Activated CD4-positive, alpha-beta T cell treated with anti-CD3 and anti-CD28 coated beads, Interleukin-2, amount 10 ng/mL, durations not matched to agents 24 days and 14 days (primary cell): ENCODE measurements around the gene PLEKHJ1. TPM values are rescaled to one million over a fixed set of nuclear protein-coding genes. Genes with fewer than 3 reads are reported as not detected.
"Not testable (repeated sequence)": the region's sequence is repeated elsewhere in the genome, so short reads cannot be mapped to it uniquely, and the experiment has no call there.

Experiments used
- DNase-seq: peaks from one replicate; pipeline ENCODE4 v3.0.0; 2022
- H3K27ac Mint-ChIP-seq: one replicate; pipeline ENCODE4 v1.8.0; 2022; ENCODE audit warnings: mild to moderate bottlenecking, mixed read lengths
- H3K27me3 Mint-ChIP-seq: one replicate; pipeline ENCODE4 v1.8.0; 2022; ENCODE audit warnings: mixed read lengths
- H3K36me3 Mint-ChIP-seq: one replicate; pipeline ENCODE4 v1.8.0; 2022; ENCODE audit warnings: low read depth, mild to moderate bottlenecking, mixed read lengths
- H3K4me1 Mint-ChIP-seq: one replicate; pipeline ENCODE4 v1.8.0; 2021; ENCODE audit warnings: mixed read lengths
- H3K4me3 Mint-ChIP-seq: one replicate; pipeline ENCODE4 v1.8.0; 2022; ENCODE audit warnings: mild to moderate bottlenecking, moderate library complexity, mixed read lengths
- H3K9me3 Mint-ChIP-seq: one replicate; pipeline ENCODE4 v1.8.0; 2021; ENCODE audit warnings: mixed read lengths
- intact Hi-C: fragments of 100-400 bp; cut with micrococcal nuclease; formaldehyde crosslinking; loops from one replicate; pipeline ENCODE4 v1.15.1; 2023
- total RNA-seq: library from RNA; stranded (reverse); gene quantifications from 2 replicates; pipeline ENCODE4 v1.2.3, GENCODE V29; 2022

PLEKHJ1 gene
- total RNA-seq, 1 donor from 2014 or later = 70.5 TPM

DNA sequence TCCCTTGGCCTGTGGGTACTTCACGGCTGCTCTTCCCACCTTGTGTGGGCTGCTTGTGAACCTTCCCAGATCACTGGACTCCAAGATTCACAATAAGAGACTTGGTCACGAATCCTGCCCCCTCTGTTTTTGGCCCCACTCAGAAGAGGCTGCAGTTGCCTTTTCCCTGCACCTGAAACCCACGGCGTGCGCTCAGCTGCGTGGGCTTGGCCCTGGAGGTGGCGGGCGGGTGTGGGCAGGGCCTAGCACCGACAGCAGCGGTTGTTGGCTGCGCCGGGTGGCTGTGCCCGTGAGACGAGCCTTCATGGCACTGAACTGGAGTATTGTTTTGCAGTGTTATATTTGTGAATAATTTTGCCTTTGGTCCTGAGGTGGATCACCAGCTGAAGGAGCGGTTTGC is 33.8 kb downstream of the PLEKHJ1 start:
- intact Hi-C loops = no loop called here
- peaks cover 2% of the 10 kb centered on the region for H3K4me1 Mint-ChIP-seq
- no peak overlapping the region for H3K4me3 Mint-ChIP-seq
- no peak overlapping the region for H3K27ac Mint-ChIP-seq
- H3K9me3 Mint-ChIP-seq = no peaks in the 10 kb centered on the region
- peaks cover 30% of the 10 kb centered on the region for H3K36me3 Mint-ChIP-seq
- DNase-seq = no peak
- no peaks in the 10 kb centered on the region for H3K27me3 Mint-ChIP-seq

DNA sequence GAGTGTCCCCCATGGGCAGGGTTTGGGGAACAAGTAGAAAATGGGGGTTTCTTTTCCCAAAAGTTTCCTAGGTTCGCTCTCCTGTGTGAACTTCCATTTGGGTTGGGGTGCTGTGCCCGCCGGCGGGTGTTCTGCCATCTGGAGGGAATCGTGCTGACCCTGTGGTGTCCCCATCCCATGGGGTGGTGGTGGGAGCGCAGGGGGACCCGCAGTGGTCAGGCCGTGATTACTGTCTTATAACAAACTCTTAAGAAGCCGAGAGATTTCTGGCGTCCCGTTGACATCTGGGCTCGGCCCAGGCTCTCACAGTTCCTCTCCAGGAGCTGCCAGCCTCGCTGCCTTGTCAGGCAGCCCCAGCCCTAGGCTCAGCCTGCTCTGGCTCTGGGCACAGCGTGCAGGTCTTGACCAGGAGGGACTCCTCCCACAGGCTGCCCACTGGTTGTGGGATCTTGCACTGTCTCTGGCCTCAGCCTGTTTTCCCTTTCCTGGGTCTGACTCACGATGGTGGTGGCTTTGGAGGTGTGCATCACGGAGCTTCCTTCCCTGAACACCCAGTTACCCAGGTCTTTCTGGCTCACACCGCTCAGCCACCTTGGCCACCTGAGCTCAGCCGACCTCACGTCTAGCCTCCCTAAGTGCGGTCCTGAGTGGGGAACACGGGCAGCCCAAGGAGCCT is 34.5 kb downstream of the PLEKHJ1 start:
- intact Hi-C loops = no loop called here
- no peak for DNase-seq
- Mint-ChIP-seq H3K27ac (no peak overlapping the region), H3K4me1 (peaks cover 2% of the 10 kb centered on the region), H3K27me3 (no peaks in the 10 kb centered on the region), H3K4me3 (no peak overlapping the region), H3K36me3 (peaks cover 32% of the 10 kb centered on the region), H3K9me3 (no peaks in the 10 kb centered on the region)

GRCh38 chr19:2200624-2201294 is 35.4 kb downstream of the PLEKHJ1 start:
- H3K27ac Mint-ChIP-seq, intact Hi-C loops, DNase-seq, H3K9me3 Mint-ChIP-seq, H3K4me3 Mint-ChIP-seq, H3K27me3 Mint-ChIP-seq, H3K4me1 Mint-ChIP-seq: not testable (repeated sequence)
- peaks cover 31% of the 10 kb centered on the region for H3K36me3 Mint-ChIP-seq

GRCh38 chr19:2199861-2200623 is 36.1 kb downstream of the PLEKHJ1 start:
- Mint-ChIP-seq H3K4me1 (peaks cover 2% of the 10 kb centered on the region), H3K27ac (no peak overlapping the region), H3K27me3 (no peaks in the 10 kb centered on the region), H3K36me3 (peaks cover 26% of the 10 kb centered on the region), H3K9me3 (no peaks in the 10 kb centered on the region), H3K4me3 (no peak overlapping the region)
- no peak for DNase-seq
- intact Hi-C loops = no loop called here

DNA sequence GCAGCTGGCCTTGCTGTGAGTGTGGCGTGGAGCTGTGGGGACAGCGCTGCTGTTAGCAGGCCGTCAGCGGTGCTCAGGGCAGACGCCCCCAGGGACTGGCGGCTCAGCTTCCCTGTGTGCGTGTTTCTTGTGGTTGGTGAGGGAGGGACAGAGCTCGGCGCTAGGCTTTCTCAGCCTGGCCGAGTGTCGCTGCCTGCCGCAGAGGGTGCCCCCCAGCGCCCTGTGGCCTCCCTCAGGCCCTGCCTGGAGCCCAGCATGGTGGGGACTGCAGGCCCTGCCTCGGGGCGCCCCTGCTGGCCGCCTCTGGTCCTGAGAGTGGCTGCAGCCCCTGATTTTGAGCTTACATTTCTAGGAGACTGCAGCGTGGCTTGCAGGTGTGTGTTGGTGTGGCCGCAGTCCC is 36.9 kb downstream of the PLEKHJ1 start:
- DNase-seq = no peak
- intact Hi-C loops = no loop called here
- no peaks in the 10 kb centered on the region for H3K9me3 Mint-ChIP-seq
- no peak overlapping the region for H3K27ac Mint-ChIP-seq
- no peaks in the 10 kb centered on the region for H3K27me3 Mint-ChIP-seq
- H3K4me1 Mint-ChIP-seq = peaks cover 2% of the 10 kb centered on the region
- H3K36me3 Mint-ChIP-seq = peaks cover 27% of the 10 kb centered on the region
- H3K4me3 Mint-ChIP-seq = no peak overlapping the region

DNA sequence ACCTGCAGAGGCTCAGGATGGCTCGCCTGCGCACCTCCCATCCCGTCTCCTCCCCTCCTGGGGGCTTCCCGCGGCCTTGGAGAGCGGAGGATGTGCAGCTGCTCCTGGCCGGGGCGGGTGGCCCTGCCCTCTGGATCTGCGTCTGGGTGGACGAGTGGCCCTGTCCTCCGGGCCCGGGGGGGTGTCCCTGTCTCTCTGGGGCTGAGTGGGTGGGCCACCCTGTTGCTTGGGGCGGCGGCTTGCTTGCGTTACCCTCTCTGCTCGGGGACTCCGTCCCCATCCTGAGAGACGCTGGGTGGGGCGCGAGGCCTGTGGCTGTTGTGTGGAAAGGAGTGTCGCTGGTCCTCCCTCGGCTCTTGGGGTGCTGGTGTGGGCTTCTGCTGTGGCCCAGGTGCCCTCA is 37.8 kb downstream of the PLEKHJ1 start:
- Mint-ChIP-seq H3K9me3 (no peaks in the 10 kb centered on the region), H3K27me3 (no peaks in the 10 kb centered on the region), H3K36me3 (peaks cover 27% of the 10 kb centered on the region), H3K27ac (no peak overlapping the region), H3K4me3 (no peak overlapping the region), H3K4me1 (peaks cover 2% of the 10 kb centered on the region)
- no peak for DNase-seq
- intact Hi-C loops = no loop called here

GRCh38 chr19:2197270-2197669 is 38.9 kb downstream of the PLEKHJ1 start:
- peaks cover 2% of the 10 kb centered on the region for H3K4me1 Mint-ChIP-seq
- H3K27ac Mint-ChIP-seq = no peak overlapping the region
- H3K9me3 Mint-ChIP-seq = no peaks in the 10 kb centered on the region
- no peak overlapping the region for H3K4me3 Mint-ChIP-seq
- peaks cover 33% of the 10 kb centered on the region for H3K36me3 Mint-ChIP-seq
- no peak for DNase-seq
- intact Hi-C loops = no loop called here
- no peaks in the 10 kb centered on the region for H3K27me3 Mint-ChIP-seq

DNA sequence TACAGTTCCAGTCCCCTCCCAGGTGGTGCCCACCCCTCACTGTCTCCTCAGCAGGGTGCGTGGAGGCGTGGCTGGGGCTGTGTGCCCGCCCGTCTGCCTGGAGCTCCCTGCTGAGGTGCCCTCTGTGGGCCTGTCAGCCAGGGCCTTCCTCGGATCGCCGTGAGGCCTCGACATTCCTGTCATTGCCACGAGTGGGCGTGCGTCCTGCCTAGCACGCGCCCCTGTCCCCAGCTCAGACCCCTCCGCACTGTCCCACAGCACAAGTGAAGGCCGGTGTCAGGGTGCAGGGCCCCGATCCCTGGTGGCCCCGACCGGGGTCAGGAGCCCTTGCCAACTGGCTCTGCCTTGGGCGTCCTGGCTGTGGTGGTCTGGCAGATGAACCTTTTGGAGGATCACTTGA is 40.2 kb downstream of the PLEKHJ1 start:
- Mint-ChIP-seq H3K9me3 (no peaks in the 10 kb centered on the region), H3K4me1 (no peaks in the 10 kb centered on the region), H3K4me3 (no peak overlapping the region), H3K27me3 (no peaks in the 10 kb centered on the region), H3K36me3 (peaks cover 41% of the 10 kb centered on the region), H3K27ac (no peak overlapping the region)
- intact Hi-C loops = no loop called here
- no peak for DNase-seq

DNA sequence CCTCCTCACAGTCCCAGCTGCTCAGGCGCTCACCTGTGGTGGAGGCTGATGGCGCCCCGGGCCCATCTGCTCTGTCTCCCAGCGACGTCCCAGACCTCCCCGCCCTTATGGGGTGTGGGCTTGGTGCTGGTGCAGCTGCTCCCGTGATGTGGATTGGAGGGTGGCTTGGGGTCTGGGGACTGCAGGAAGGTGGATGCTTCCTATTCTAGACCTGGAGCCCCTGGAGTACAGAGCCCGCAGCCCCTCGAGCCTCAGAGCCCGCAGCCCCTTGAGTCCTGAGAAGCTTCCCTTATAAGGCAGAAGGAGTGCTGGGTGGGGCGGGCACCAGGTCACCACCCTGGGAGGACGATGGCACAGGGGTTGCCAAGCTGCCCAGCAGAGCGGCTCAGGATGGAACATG is 40.8 kb downstream of the PLEKHJ1 start:
- Mint-ChIP-seq H3K27ac (no peak overlapping the region), H3K27me3 (no peaks in the 10 kb centered on the region), H3K36me3 (peaks cover 42% of the 10 kb centered on the region), H3K9me3 (no peaks in the 10 kb centered on the region), H3K4me1 (no peaks in the 10 kb centered on the region), H3K4me3 (no peak overlapping the region)
- no peak for DNase-seq
- intact Hi-C loops = no loop called here

- no peak overlapping the region for H3K27ac Mint-ChIP-seq
- peaks cover 42% of the 10 kb centered on the region for H3K36me3 Mint-ChIP-seq
- intact Hi-C loops = no loop called here
- no peaks in the 10 kb centered on the region for H3K9me3 Mint-ChIP-seq
- no peak for DNase-seq
- H3K4me1 Mint-ChIP-seq = no peaks in the 10 kb centered on the region
- H3K4me3 Mint-ChIP-seq = no peak overlapping the region
- no peaks in the 10 kb centered on the region for H3K27me3 Mint-ChIP-seq
Observed at GRCh38 chr19:2194513-2195078, 41.5 kb downstream of the PLEKHJ1 start.

DNA sequence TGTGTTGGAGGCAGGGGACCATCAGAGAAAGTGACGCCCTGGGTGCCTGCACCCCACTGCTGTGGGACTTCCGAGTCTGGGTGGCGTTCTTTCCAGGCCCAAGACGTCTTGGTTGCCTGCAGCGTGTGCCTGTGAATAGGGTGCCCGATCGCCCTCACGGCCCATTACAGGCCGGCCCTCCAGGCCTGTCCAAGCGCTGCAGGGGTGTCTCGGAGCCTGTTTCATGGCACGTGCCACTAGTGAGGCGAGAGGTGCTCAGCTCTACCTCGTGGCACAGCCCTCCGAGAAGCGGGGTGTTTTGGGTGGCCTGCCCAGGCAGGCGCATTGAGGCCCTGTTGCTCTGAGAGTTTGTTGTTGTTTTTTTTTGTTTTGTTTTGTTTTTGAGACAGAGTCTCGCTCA is 42.3 kb downstream of the PLEKHJ1 start:
- no peak overlapping the region for H3K4me3 Mint-ChIP-seq
- intact Hi-C loops = no loop called here
- peaks cover 42% of the 10 kb centered on the region for H3K36me3 Mint-ChIP-seq
- DNase-seq = no peak
- H3K27ac Mint-ChIP-seq = no peak overlapping the region
- H3K27me3 Mint-ChIP-seq = no peaks in the 10 kb centered on the region
- H3K9me3 Mint-ChIP-seq = no peaks in the 10 kb centered on the region
- H3K4me1 Mint-ChIP-seq = peaks cover 2% of the 10 kb centered on the region

DNA sequence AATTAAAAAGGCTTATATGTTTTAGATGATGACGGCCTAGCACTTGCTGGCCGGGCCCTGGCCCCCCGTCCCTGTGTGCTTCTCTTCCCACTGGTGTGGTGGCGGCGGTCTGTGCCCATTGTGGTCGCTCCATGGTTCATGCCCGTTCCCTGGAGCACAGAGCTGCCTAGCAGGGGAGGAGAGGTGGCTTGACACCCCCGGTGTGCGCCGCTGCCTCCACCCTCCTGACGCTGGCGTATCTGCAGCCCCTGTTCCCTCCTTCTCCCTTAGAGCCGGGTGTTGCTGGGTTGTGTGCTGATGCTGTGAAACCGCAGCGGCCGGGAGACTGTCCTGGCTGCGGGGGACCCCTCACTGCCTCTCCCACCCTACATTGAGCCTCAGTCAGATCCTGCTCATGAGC is 43.3 kb downstream of the PLEKHJ1 start:
- H3K36me3 Mint-ChIP-seq = peaks cover 42% of the 10 kb centered on the region
- no peak overlapping the region for H3K27ac Mint-ChIP-seq

GRCh38 chr19:2191456-2192310 is 44.4 kb downstream of the PLEKHJ1 start:
- Mint-ChIP-seq H3K9me3 (no peaks in the 10 kb centered on the region), H3K27me3 (no peaks in the 10 kb centered on the region), H3K4me1 (peaks cover 2% of the 10 kb centered on the region), H3K36me3 (peaks cover 43% of the 10 kb centered on the region), H3K27ac (no peak overlapping the region), H3K4me3 (no peak overlapping the region)
- no peak for DNase-seq
- intact Hi-C loops = no loop called here

More for the DNA sequence above, 43.3 kb downstream of the PLEKHJ1 start:
- H3K4me3 Mint-ChIP-seq = no peak overlapping the region
- DNase-seq = no peak
- intact Hi-C loops = no loop called here
- H3K4me1 Mint-ChIP-seq = peaks cover 2% of the 10 kb centered on the region
- no peaks in the 10 kb centered on the region for H3K27me3 Mint-ChIP-seq
- H3K9me3 Mint-ChIP-seq = no peaks in the 10 kb centered on the region
